SK-N-SH treated with all-trans-retinoic acid at 6 μM for 48 hours (cell line): Measurements from ENCODE around the gene RHOU.

Experiments
- ATAC-seq: fragments of 200-7000 bp; cut with Tn5 transposase; 3 replicates; pipeline ENCODE4 v1.9.1; 2020; ENCODE audit warnings: mild to moderate bottlenecking, moderate library complexity
- ARNTL ChIP-seq: fragments of 450-650 bp; formaldehyde crosslinking; IDR thresholded peaks from 2 replicates; pipeline ENCODE4 v1.5.0; 2020; ENCODE audit warnings: low read depth, mild to moderate bottlenecking, moderate library complexity, borderline replicate concordance
- BACH2 ChIP-seq: fragments of 250-450 bp; sonication (Bioruptor Pico); IDR thresholded peaks from 2 replicates; pipeline ENCODE4 v1.9.0; 2021; ENCODE audit warnings: mild to moderate bottlenecking, borderline replicate concordance
- CREB5 ChIP-seq: fragments of 250-450 bp; sonication (Bioruptor Pico); IDR thresholded peaks from 2 replicates; pipeline ENCODE4 v1.5.1; 2020; ENCODE audit warnings: low read depth, mild to moderate bottlenecking, moderate library complexity
- CSDC2 ChIP-seq: fragments of 250-450 bp; sonication (Bioruptor Pico); IDR thresholded peaks from 2 replicates; pipeline ENCODE4 v1.5.0; 2020; ENCODE audit warnings: mild to moderate bottlenecking, moderate library complexity
- GLIS3 ChIP-seq: fragments of 250-450 bp; sonication (Bioruptor Pico); IDR thresholded peaks from 2 replicates; pipeline ENCODE4 v1.5.0; 2020; ENCODE audit warnings: mild to moderate bottlenecking, moderate library complexity
- OSR1 ChIP-seq: fragments of 250-450 bp; sonication (Bioruptor Pico); IDR thresholded peaks from 2 replicates; pipeline ENCODE4 v1.8.0; 2022; ENCODE audit warnings: moderate library complexity, mild to moderate bottlenecking, inconsistent platforms
- PATZ1 ChIP-seq: fragments of 250-450 bp; sonication (Bioruptor Pico); IDR thresholded peaks from 2 replicates; pipeline ENCODE4 v1.8.0; 2020; ENCODE audit warnings: mild to moderate bottlenecking, moderate library complexity, borderline replicate concordance
- RARB ChIP-seq: fragments of 250-450 bp; sonication (Bioruptor Pico); IDR thresholded peaks from 2 replicates; pipeline ENCODE4 v1.8.0; 2021; ENCODE audit warnings: mild to moderate bottlenecking, moderate library complexity
- TCF4 ChIP-seq: fragments of 250-450 bp; sonication (Bioruptor Pico); IDR thresholded peaks from 2 replicates; pipeline ENCODE4 v1.8.0; 2021; ENCODE audit warnings: mild to moderate bottlenecking, moderate library complexity, borderline replicate concordance
- TSHZ2 ChIP-seq: fragments of 250-450 bp; sonication (Bioruptor Pico); IDR thresholded peaks from 2 replicates; pipeline ENCODE4 v1.5.0; 2020; ENCODE audit warnings: mild to moderate bottlenecking, moderate library complexity
- ZFP3 ChIP-seq: fragments of 250-450 bp; sonication (Bioruptor Pico); IDR thresholded peaks from 2 replicates; pipeline ENCODE4 v1.5.0; 2020; ENCODE audit warnings: mild to moderate bottlenecking, moderate library complexity
- ZFP30 ChIP-seq: fragments of 450-650 bp; formaldehyde crosslinking; IDR thresholded peaks from 2 replicates; pipeline ENCODE4 v1.5.0; 2022; ENCODE audit warnings: mild to moderate bottlenecking, moderate library complexity
- ZNF565 ChIP-seq: fragments of 450-650 bp; formaldehyde crosslinking; conservative IDR thresholded peaks from 2 replicates; pipeline ENCODE4 v1.5.0; 2020; ENCODE audit warnings: low read depth, mild to moderate bottlenecking, moderate library complexity
- ZNF70 ChIP-seq: fragments of 450-650 bp; formaldehyde crosslinking; IDR thresholded peaks from 2 replicates; pipeline ENCODE4 v1.5.0; 2020; ENCODE audit warnings: mild to moderate bottlenecking, moderate library complexity
- ZNF8 ChIP-seq: fragments of 450-650 bp; formaldehyde crosslinking; IDR thresholded peaks from 2 replicates; pipeline ENCODE4 v1.5.0; 2020; ENCODE audit warnings: mild to moderate bottlenecking, moderate library complexity
- TF ChIP-seq, protein P1 (sequence below): fragments of 250-450 bp; sonication (Bioruptor Pico); IDR thresholded peaks from 2 replicates; pipeline ENCODE4 v1.8.0; 2021; ENCODE audit warnings: low read depth, mild to moderate bottlenecking, moderate library complexity, borderline replicate concordance
- TF ChIP-seq, protein P2 (sequence below): fragments of 250-450 bp; sonication (Bioruptor Pico); IDR thresholded peaks from 2 replicates; pipeline ENCODE4 v1.5.1; 2021; ENCODE audit warnings: mild to moderate bottlenecking, moderate library complexity

Gene RHOU

DNA sequence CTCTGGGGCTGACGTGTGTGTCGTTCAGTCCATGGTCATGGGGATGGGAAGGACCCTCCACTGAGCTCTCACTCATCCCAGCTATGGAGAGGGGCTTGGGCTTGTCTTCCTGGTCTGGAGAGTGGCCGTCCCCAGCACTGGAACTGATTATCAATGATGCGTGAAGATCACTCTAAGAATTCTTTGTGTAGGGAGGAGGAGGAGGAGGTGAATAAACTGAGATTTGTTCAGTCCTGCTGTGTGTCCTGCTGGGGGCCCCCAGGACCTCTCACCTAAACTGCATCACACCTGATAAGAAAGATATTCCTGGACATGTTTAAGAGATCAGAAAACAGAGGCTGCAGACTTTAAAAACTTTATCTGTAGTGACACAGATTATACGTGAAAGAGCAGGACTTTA lies 21.2 kb downstream of the RHOU start:
- no peak for TF ChIP-seq CREB5
- no peak for TF ChIP-seq PATZ1
- TF ChIP-seq ZFP30 (CRISPR knock-in tag): no peak
- no peak for TF ChIP-seq TSHZ2 (CRISPR knock-in tag)
- TF ChIP-seq ARNTL: no peak
- no peak for TF ChIP-seq ZNF8
- TF ChIP-seq GLIS3 (CRISPR knock-in tag): no peak
- TF ChIP-seq RARB (CRISPR knock-in tag): no peak
- no peak for TF ChIP-seq ZNF70 (CRISPR knock-in tag)
- no peak for TF ChIP-seq OSR1 (CRISPR knock-in tag)

GRCh38 chr1:228758447-228758846 lies 23.2 kb downstream of the RHOU start:
- TF ChIP-seq RARB (CRISPR knock-in tag) (no peak), BACH2 (CRISPR knock-in tag) (no peak), ZNF8 (no peak), TSHZ2 (CRISPR knock-in tag) (no peak), GLIS3 (CRISPR knock-in tag) (no peak), PATZ1 (no peak), CREB5 (no peak), CSDC2 (CRISPR knock-in tag) (no peak), ZNF565 (no peak)
- TF ChIP-seq, protein P1, sequence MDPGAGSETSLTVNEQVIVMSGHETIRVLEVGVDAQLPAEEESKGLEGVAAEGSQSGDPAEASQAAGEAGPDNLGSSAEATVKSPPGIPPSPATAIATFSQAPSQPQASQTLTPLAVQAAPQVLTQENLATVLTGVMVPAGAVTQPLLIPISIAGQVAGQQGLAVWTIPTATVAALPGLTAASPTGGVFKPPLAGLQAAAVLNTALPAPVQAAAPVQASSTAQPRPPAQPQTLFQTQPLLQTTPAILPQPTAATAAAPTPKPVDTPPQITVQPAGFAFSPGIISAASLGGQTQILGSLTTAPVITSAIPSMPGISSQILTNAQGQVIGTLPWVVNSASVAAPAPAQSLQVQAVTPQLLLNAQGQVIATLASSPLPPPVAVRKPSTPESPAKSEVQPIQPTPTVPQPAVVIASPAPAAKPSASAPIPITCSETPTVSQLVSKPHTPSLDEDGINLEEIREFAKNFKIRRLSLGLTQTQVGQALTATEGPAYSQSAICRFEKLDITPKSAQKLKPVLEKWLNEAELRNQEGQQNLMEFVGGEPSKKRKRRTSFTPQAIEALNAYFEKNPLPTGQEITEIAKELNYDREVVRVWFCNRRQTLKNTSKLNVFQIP: no peak
- no peak for ATAC-seq

More for the DNA sequence above, 21.2 kb downstream of the RHOU start:
- no peak for ATAC-seq

DNA sequence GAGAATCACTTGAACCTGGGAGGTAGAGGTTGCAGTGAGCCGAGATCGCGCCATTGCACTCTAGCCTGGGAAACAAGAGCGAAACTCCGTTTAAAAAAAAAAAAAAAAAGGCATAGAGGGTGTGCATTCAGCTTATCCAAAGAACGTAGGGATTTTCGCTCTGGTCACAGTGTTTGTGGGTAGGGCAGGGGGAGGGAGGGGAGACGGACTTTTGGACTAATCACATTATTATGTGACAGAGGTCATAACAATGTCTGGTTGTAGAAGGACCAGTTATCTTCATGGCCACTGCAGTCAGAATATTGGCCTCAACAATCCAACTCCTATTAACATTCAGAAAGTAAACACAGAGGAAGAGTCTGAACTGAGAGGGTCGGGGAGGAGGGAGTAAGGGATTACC lies 25.7 kb downstream of the RHOU start:
- ATAC-seq: no peak
- TF ChIP-seq ZNF565: no peak
- TF ChIP-seq PATZ1: no peak
- TF ChIP-seq ZNF8: no peak
- no peak for TF ChIP-seq ZFP3 (CRISPR knock-in tag)
- no peak for TF ChIP-seq TCF4 (CRISPR knock-in tag)
- TF ChIP-seq CSDC2 (CRISPR knock-in tag): no peak
- no peak for TF ChIP-seq BACH2 (CRISPR knock-in tag)
- TF ChIP-seq, protein P2, sequence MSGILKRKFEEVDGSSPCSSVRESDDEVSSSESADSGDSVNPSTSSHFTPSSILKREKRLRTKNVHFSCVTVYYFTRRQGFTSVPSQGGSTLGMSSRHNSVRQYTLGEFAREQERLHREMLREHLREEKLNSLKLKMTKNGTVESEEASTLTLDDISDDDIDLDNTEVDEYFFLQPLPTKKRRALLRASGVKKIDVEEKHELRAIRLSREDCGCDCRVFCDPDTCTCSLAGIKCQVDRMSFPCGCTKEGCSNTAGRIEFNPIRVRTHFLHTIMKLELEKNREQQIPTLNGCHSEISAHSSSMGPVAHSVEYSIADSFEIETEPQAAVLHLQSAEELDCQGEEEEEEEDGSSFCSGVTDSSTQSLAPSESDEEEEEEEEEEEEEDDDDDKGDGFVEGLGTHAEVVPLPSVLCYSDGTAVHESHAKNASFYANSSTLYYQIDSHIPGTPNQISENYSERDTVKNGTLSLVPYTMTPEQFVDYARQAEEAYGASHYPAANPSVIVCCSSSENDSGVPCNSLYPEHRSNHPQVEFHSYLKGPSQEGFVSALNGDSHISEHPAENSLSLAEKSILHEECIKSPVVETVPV (CRISPR knock-in tag): no peak
